Chondrocyte (in vitro differentiated cells): ENCODE measurements around the gene CCDC185. TPM values are rescaled to one million over a fixed set of nuclear protein-coding genes. Genes with fewer than 3 reads are reported as not detected.

Experiments
- DNase-seq: peaks from one replicate; pipeline ENCODE4 v3.0.0; 2021; ENCODE audit warnings: mixed read lengths, low spot score
- H3K27ac Mint-ChIP-seq: one replicate; pipeline ENCODE4 v1.8.0; 2021; ENCODE audit warnings: mild to moderate bottlenecking, moderate library complexity, mixed read lengths; ENCODE audit not compliant: unreplicated experiment
- H3K27me3 Mint-ChIP-seq: 2 replicates; pipeline ENCODE4 v1.8.0; 2021; ENCODE audit warnings: low read depth, mixed read lengths
- H3K36me3 Mint-ChIP-seq: 2 replicates; pipeline ENCODE4 v1.8.0; 2021; ENCODE audit warnings: low read depth, mixed read lengths
- H3K4me1 Mint-ChIP-seq: 2 replicates; pipeline ENCODE4 v1.8.0; 2021; ENCODE audit warnings: low read depth, mild to moderate bottlenecking, mixed read lengths
- H3K4me3 Mint-ChIP-seq: one replicate; pipeline ENCODE4 v1.8.0; 2021; ENCODE audit warnings: mild to moderate bottlenecking, moderate library complexity, mixed read lengths; ENCODE audit not compliant: unreplicated experiment
- H3K9me3 Mint-ChIP-seq: 2 replicates; pipeline ENCODE4 v1.8.0; 2021; ENCODE audit warnings: low read depth, mixed read lengths
- CTCF ChIP-seq: fragments of 200-600 bp; sonication (generic); IDR thresholded peaks from 2 replicates; pipeline ENCODE4 v1.5.0; 2021; ENCODE audit warnings: antibody characterized with exemption, mild to moderate bottlenecking, moderate library complexity
- total RNA-seq: library from RNA; stranded (reverse); gene quantifications from 3 replicates; pipeline ENCODE4 v1.2.1, GENCODE V29; 2021

Gene CCDC185
- total RNA-seq, 1 donor from 2014 or later, result not detected

- TF ChIP-seq CTCF, result no peak
- no peak for DNase-seq
- H3K27ac Mint-ChIP-seq, result no peak overlapping the region
- no peaks in the 10 kb centered on the region for H3K36me3 Mint-ChIP-seq
- no peaks in the 10 kb centered on the region for H3K9me3 Mint-ChIP-seq
- peaks cover 17% of the 10 kb centered on the region for H3K27me3 Mint-ChIP-seq
- H3K4me1 Mint-ChIP-seq, result no peaks in the 10 kb centered on the region
- no peak overlapping the region for H3K4me3 Mint-ChIP-seq
These were observed 27.8 kb downstream of the CCDC185 start for GRCh38 chr1:223421025-223421424.

- DNase-seq, result no peak
These were observed 28.5 kb downstream of the CCDC185 start for GRCh38 chr1:223421676-223422075.

GRCh38 chr1:223422911-223423310 is 29.7 kb downstream of the CCDC185 start:
- DNase-seq, result no peak
- Mint-ChIP-seq H3K27ac (no peak overlapping the region), H3K4me3 (no peak overlapping the region), H3K9me3 (no peaks in the 10 kb centered on the region), H3K4me1 (no peaks in the 10 kb centered on the region), H3K27me3 (peaks cover 19% of the 10 kb centered on the region), H3K36me3 (no peaks in the 10 kb centered on the region)
- no peak for TF ChIP-seq CTCF

More at GRCh38 chr1:223421676-223422075, 28.5 kb downstream of the CCDC185 start:
- TF ChIP-seq CTCF, result no peak
- no peak overlapping the region for H3K27ac Mint-ChIP-seq
- H3K4me3 Mint-ChIP-seq, result no peak overlapping the region
- no peaks in the 10 kb centered on the region for H3K9me3 Mint-ChIP-seq
- no peaks in the 10 kb centered on the region for H3K36me3 Mint-ChIP-seq
- no peaks in the 10 kb centered on the region for H3K4me1 Mint-ChIP-seq
- H3K27me3 Mint-ChIP-seq, result peaks cover 20% of the 10 kb centered on the region

GRCh38 chr1:223423641-223424233 is 30.5 kb downstream of the CCDC185 start:
- H3K36me3 Mint-ChIP-seq, result no peaks in the 10 kb centered on the region
- peaks cover 19% of the 10 kb centered on the region for H3K27me3 Mint-ChIP-seq
- H3K4me3 Mint-ChIP-seq, result no peak overlapping the region
- H3K27ac Mint-ChIP-seq, result no peak overlapping the region
- DNase-seq, result no peak
- no peaks in the 10 kb centered on the region for H3K9me3 Mint-ChIP-seq
- TF ChIP-seq CTCF, result no peak
- no peaks in the 10 kb centered on the region for H3K4me1 Mint-ChIP-seq

- no peaks in the 10 kb centered on the region for H3K9me3 Mint-ChIP-seq
- DNase-seq, result no peak
- H3K36me3 Mint-ChIP-seq, result no peaks in the 10 kb centered on the region
- no peak overlapping the region for H3K27ac Mint-ChIP-seq
- peaks cover 17% of the 10 kb centered on the region for H3K27me3 Mint-ChIP-seq
- no peak overlapping the region for H3K4me3 Mint-ChIP-seq
- TF ChIP-seq CTCF, result no peak
- no peaks in the 10 kb centered on the region for H3K4me1 Mint-ChIP-seq
These were observed 32.3 kb downstream of the CCDC185 start for GRCh38 chr1:223425550-223425949.
